ENCODE data around the gene LCOR.

Gene LCOR

GRCh38 chr10:97012470-97012869 is 180.4 kb downstream of the LCOR start:
- no peak for DNase-seq (ENCODE audit: low read depth in 2 of 2)

- DNase-seq (ENCODE audit: low read depth in 2 of 2) = no peak
Observed at GRCh38 chr10:97013568-97013967, 181.5 kb downstream of the LCOR start.

GRCh38 chr10:97013983-97014382 is 181.9 kb downstream of the LCOR start:
- no peak for DNase-seq (ENCODE audit: low read depth in 2 of 2)

- no peak for DNase-seq (ENCODE audit: low read depth in 2 of 2)
Observed at GRCh38 chr10:97015240-97015639, 183.1 kb downstream of the LCOR start.

DNA sequence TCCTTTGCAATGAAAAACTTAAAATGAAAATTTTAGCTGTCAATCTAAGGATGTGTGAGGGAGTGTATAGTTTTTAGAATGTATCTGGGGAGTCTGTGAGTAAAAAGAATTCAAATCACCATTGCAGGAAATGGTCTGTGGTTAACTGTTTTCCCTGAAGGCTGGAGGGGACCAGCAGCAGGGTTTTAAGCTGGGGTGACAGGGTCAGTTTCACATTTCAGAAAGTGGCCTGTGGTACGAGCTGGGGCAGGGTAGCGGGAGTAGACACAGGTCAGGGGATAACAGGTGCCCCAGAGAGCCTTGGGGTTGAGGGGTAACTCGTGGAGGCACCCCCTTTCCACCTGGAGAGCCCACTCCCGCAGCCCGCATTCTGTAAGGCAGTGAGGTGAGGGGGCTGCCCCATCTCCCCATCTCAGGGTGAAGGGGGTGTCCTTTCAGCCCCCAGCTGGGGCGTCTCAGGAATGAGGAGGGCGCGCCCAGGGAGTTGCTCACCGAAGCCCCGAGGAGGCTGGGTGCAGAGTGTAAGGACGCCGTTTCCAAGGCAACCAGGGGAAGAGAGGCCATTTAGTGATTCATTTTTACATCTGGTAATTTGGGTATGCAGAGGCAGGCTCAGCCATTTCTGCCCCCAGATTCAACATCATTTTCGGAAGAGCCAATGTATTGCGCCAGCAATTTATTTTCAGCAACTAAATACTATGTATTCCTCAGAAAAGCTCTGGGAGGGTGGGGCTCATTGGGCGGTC is 184.8 kb downstream of the LCOR start:
- DNase-seq (ENCODE audit: low read depth in 2 of 2) = no peak

GRCh38 chr10:97017474-97017903 is 185.4 kb downstream of the LCOR start:
- no peak for DNase-seq (ENCODE audit: low read depth in 2 of 2)

DNA sequence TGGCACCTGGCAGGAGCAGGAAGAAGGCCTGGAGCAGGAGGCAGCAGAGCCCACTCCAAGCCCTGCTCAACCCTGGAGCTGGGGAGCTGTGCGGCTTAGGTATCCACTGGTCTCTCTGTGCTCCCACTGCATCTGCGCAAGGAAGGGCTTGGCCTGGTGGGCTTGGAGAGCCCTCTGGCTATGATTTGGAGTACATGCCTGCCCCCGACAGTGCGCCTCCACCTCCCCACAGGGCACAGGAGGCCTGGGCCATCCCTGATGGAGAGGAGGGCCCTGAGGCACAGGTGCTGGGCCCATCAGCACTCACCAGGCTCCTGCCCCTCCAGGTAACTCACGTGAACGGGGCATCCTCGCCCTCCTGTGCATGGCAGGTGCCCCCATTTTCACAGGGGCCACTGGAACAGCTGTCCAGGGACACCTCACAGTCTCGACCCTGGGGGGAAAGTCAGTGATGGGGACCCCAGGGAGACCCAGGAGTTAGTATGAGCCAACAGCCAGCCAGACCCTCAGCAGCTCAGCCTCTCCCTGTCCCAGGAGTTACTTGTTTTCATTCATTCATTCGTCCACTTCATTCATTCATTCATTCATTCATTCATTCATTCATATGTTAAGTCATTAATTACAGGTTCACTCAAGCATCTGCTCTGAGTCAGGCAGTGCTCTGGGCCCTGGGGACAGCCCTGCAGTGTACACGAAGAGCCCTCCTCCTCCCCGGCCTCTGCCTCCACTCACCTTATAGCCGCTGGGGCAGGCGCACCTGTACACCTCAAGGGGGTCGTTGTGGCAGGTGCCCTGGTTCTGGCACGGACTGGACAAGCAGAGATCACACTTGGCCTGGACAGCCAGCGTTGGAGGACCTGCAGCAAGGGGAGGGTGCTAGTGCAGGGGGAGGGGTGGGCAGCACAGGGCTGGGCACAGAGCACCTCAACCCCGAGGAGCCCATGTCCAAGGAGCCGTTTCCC is 186.4 kb downstream of the LCOR start:
- no peak for DNase-seq (ENCODE audit: low read depth in 2 of 2)

DNA sequence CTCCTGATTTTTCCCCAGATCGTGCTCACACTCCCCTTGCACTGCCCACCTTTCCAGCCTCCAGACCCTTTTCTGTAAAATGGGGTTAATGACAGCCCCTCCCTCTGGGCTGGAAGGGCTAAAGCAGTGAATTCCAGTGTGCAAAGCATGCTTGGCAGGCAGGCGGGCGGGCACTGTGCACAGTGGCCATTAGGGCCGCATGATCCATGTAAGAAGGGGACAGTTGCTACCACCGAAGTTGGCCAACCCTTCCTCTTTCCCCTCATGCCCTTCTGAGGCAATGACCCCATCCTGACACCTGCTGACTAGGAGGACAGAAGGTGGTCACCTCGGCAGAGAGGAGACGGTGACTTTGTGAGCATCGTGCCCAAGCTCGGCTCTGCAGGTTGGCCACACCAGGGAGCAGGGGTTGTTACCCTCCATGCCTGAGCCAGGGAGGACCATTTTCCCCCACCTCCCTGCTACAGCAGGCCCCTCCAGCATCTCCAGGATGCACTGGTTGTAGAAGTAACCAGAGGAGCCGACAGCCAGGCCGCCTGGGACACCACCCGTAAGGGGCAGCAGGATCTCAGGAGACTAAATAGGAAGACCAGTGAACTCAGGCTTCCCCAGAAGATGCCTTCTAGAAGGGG is 187.2 kb downstream of the LCOR start:
- DNase-seq (ENCODE audit: low read depth in 2 of 2) = no peak

- DNase-seq (ENCODE audit: low read depth in 2 of 2) = no peak
Observed at GRCh38 chr10:97020452-97021400, 188.6 kb downstream of the LCOR start.

- no peak for DNase-seq (ENCODE audit: low read depth in 2 of 2)
Observed at GRCh38 chr10:97022616-97023015, 190.5 kb downstream of the LCOR start.

GRCh38 chr10:97023401-97024167 is 191.5 kb downstream of the LCOR start:
- DNase-seq (ENCODE audit: low read depth in 2 of 2) = no peak

- DNase-seq (ENCODE audit: low read depth in 2 of 2) = no peak
Observed at GRCh38 chr10:97024168-97025073, 192.3 kb downstream of the LCOR start.

GRCh38 chr10:97025613-97026242 is 193.6 kb downstream of the LCOR start:
- DNase-seq (ENCODE audit: low read depth in 2 of 2) = peak; percentile 26 to 42

GRCh38 chr10:97028126-97028831 is 196.2 kb downstream of the LCOR start:
- no peak for DNase-seq (ENCODE audit: low read depth in 2 of 2)

- DNase-seq (ENCODE audit: low read depth in 2 of 2) = no peak
Observed at GRCh38 chr10:97028832-97029178, 196.7 kb downstream of the LCOR start.

DNA sequence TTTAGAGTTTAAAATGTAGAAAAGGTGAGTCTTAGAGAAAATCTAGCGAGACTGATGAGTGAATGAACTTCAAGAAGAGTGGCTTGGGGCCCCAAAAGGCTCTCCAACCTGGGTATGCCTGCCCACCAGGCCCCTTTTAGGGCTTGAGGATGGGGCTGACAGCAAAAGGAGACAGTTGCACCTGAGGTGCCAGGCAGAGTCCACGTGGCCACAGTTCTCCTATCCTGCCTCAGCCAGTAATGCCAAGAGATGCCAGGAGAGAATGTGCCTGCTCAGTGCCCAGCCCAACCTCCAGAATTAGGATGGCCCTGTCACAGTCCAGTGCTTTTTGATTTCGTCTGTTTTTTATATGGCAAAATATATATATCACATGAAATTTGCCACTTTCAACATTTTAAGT is 197.2 kb downstream of the LCOR start:
- DNase-seq (ENCODE audit: low read depth in 2 of 2) = no peak

DNA sequence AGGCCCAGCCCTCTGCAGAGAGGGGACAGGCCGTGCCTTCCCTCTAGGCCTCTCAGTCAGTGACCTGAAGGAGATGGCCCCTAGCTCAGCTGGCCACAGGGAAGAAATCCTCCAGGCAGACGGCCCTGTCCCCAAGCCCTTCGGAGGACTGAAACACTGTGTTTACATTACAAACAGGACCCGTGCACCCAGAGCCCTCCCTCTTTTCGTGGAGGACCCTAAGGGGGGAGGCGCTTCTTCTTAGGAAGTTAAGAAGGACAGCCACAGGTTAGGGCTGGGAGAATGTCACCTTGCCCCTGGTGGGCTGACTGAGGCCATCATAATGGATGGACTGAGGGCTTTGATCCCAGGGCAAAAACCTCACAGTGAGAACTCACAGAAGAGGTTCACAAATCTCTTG is 198.8 kb downstream of the LCOR start:
- DNase-seq (ENCODE audit: low read depth in 2 of 2) = no peak

DNA sequence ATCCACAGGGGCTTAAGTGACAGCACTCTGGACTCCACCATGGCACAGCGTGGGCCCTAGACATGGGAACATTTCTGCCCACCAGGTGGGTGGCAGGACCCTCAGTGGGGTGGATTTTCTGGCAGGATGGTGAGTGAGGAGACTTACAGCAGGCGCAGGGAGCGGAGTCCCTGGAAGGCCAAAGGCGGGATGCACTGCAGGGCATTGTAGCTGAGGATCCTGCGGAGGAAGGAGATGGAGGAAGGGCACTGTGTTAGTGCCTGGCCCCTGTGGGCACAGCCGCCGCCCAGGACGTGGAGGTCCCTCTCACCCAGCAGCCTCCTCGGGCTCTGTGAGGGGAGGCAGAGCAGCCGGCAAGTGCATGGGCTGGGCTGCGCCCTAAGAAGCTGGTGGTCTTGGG is 199.4 kb downstream of the LCOR start:
- no peak for DNase-seq (ENCODE audit: low read depth in 2 of 2)
